Testis (tissue), 3 donors: ENCODE results near the gene MAP3K19. TPM values are rescaled to one million over a fixed set of nuclear protein-coding genes. Genes with fewer than 3 reads are reported as not detected.
"Not testable (repeated sequence)": the region's sequence is repeated elsewhere in the genome, so short reads cannot be mapped to it uniquely, and the experiment has no call there.

ENCODE experiments used
- DNase-seq: peaks from one replicate; pipeline ENCODE4 v3.0.0-alpha.2; 2019
- H3K27ac ChIP-seq, 2 donors: fragments of 200-600 bp; sonication (generic); one replicate each; pipeline ENCODE4 v1.5.1; 2019
- H3K27me3 ChIP-seq: fragments of 200-600 bp; sonication (generic); one replicate; pipeline ENCODE4 v1.5.1; 2019
- H3K36me3 ChIP-seq: fragments of 200-600 bp; sonication (generic); one replicate; pipeline ENCODE4 v1.5.1; 2017; ENCODE audit warnings: low read depth; ENCODE audit errors: missing control alignments
- H3K4me1 ChIP-seq: fragments of 200-600 bp; sonication (generic); one replicate; pipeline ENCODE4 v1.5.1; 2019
- H3K4me3 ChIP-seq, 2 donors: fragments of 200-600 bp; sonication (generic); one replicate each; pipeline ENCODE4 v1.5.1; 2017 to 2019
- H3K9me3 ChIP-seq: fragments of 200-600 bp; sonication (generic); one replicate; pipeline ENCODE4 v1.5.1; 2017
- POLR2A ChIP-seq: fragments of 450-650 bp; IDR thresholded peaks from one replicate; pipeline ENCODE4 v1.6.1; 2017; ENCODE audit warnings: antibody characterized with exemption, mild to moderate bottlenecking, moderate library complexity
- WGBS, 2 donors: methylation state at CpG; one replicate each; pipeline ENCODE4 v1.1.5; 2018; 5-methylcytosine and 5-hydroxymethylcytosine counted together
- intact Hi-C: fragments of 100-400 bp; cut with DNase I; formaldehyde crosslinking; loops from one replicate; pipeline ENCODE4 v1.15.1; 2023; ENCODE audit warnings: low total_unique reads
- polyA plus RNA-seq: library from polyadenylated mRNA; stranded (reverse); fragments of 350-450 nt; fragmentation: Illumina TruSeq; extraction: RNeasy Lipid Tissue Mini Kit (QIAGEN cat#74804); gene quantifications from one replicate; pipeline ENCODE4 v1.2.3, GENCODE V29; 2014; ENCODE audit warnings: low read depth, low replicate concordance; ENCODE audit not compliant: insufficient read depth
- total RNA-seq, 2 donors: library from RNA; depleted of rRNA; stranded (reverse); fragments of >200 nt; gene quantifications; one replicate each; pipeline ENCODE4 v1.2.3, GENCODE V29; 2016
- TF ChIP-seq, protein P1 (sequence below), 3 experiments: fragments of 450-650 bp in 2 of 3; fragments of 200-600 bp in 1 of 3; sonication (generic) in 1 of 3; IDR thresholded peaks; one replicate each; pipeline ENCODE4 v1.5.1; 2016 to 2019; ENCODE audit warnings: antibody characterized with exemption in 3 of 3, mild to moderate bottlenecking in 2 of 3, moderate library complexity in 1 of 3

Gene MAP3K19
- total and polyA plus RNA-seq, 3 donors from 2014 or later = 6.8 to 15.1 (median 9.8) TPM

DNA sequence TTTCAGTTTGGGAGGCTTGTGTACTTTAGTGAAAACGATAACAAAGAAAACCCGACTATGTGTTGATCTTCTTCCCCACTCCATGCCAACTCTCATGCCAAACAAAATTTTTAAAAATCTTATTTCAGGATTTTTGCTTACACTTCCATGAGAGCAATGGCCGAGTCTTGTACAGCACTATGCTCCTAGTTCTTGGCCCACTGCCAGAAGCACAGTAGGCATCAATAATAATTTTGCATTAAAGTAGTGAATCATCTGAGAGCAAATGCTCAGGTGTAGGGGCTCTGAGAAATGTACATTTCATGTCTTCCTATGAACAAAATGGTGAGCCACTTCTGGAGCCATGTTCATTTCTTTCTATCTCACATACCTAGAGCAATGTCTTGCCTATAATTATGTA is 62.2 kb downstream of the MAP3K19 start:
- WGBS, 2 donors = 94 to 98% methylated on average over 3 of the region's 3 CpGs

DNA sequence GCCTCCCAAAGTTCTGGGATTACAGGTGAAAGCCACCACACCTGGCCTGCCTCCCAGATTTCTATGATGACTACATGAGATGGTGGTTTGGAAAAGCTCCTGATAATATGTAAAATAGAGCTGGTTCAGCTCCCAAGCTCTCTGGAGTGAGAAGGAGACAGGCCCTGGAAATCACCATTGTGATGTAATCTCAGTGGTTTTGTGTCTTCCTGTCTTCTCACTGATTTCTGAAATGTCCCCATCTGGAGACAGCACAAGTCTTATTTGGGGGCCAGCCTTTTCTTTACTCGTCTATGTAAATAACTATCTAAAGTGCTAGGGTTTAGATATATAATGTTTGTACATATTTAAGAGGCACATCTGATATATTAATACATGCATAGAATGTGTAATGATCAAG is 64.6 kb downstream of the MAP3K19 start:
- Histone ChIP-seq H3K4me1 (no peaks in the 10 kb centered on the region), H3K4me3 (no peak overlapping the region), H3K36me3 (no peaks in the 10 kb centered on the region), H3K27ac (no peak overlapping the region), H3K9me3 (no peaks in the 10 kb centered on the region), H3K27me3 (no peaks in the 10 kb centered on the region)
- TF ChIP-seq, protein P1, sequence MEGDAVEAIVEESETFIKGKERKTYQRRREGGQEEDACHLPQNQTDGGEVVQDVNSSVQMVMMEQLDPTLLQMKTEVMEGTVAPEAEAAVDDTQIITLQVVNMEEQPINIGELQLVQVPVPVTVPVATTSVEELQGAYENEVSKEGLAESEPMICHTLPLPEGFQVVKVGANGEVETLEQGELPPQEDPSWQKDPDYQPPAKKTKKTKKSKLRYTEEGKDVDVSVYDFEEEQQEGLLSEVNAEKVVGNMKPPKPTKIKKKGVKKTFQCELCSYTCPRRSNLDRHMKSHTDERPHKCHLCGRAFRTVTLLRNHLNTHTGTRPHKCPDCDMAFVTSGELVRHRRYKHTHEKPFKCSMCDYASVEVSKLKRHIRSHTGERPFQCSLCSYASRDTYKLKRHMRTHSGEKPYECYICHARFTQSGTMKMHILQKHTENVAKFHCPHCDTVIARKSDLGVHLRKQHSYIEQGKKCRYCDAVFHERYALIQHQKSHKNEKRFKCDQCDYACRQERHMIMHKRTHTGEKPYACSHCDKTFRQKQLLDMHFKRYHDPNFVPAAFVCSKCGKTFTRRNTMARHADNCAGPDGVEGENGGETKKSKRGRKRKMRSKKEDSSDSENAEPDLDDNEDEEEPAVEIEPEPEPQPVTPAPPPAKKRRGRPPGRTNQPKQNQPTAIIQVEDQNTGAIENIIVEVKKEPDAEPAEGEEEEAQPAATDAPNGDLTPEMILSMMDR (IDR thresholded peaks at IDR 0.05) = no peak
- no peak for TF ChIP-seq POLR2A
- no peak for DNase-seq
- intact Hi-C loops = no loop called here
- 84 to 90% methylated on average over 1 of the region's 1 CpG for WGBS, 2 donors

More for the DNA sequence above, 62.2 kb downstream of the MAP3K19 start:
- Histone ChIP-seq H3K27ac (no peak overlapping the region), H3K4me3 (no peak overlapping the region), H3K4me1 (no peaks in the 10 kb centered on the region), H3K36me3 (no peaks in the 10 kb centered on the region), H3K9me3 (no peaks in the 10 kb centered on the region), H3K27me3 (no peaks in the 10 kb centered on the region)
- no peak for TF ChIP-seq POLR2A
- TF ChIP-seq, protein P1 (IDR thresholded peaks at IDR 0.05) = no peak
- intact Hi-C loops = no loop called here
- no peak for DNase-seq

DNA sequence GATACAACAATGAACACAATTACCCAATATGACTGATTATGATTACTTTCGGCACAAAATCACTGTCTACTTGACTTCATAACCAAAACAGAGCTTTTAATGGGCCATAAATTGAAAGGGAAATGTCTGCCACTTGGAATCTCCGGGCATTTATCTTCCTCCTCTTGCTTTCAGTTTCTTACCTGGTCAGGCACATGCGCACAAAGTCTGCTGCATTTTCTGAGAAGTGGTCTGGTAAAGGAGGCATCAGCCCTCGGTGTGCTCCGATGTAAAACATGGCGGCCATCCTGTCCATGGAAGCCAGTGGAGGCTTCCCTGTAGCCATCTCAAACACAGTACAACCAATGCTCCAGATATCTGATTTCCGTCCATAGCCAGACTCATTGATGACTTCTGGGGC is 66.6 kb downstream of the MAP3K19 start:
- Histone ChIP-seq H3K27ac (no peak overlapping the region), H3K9me3 (no peaks in the 10 kb centered on the region), H3K4me1 (no peaks in the 10 kb centered on the region), H3K36me3 (no peaks in the 10 kb centered on the region), H3K4me3 (no peak overlapping the region), H3K27me3 (no peaks in the 10 kb centered on the region)
- no peak for DNase-seq
- WGBS, 2 donors = 88 to 92% methylated on average over 7 of the region's 7 CpGs
- intact Hi-C loops = no loop called here
- TF ChIP-seq POLR2A = no peak
- TF ChIP-seq, protein P1 (IDR thresholded peaks at IDR 0.05) = no peak

DNA sequence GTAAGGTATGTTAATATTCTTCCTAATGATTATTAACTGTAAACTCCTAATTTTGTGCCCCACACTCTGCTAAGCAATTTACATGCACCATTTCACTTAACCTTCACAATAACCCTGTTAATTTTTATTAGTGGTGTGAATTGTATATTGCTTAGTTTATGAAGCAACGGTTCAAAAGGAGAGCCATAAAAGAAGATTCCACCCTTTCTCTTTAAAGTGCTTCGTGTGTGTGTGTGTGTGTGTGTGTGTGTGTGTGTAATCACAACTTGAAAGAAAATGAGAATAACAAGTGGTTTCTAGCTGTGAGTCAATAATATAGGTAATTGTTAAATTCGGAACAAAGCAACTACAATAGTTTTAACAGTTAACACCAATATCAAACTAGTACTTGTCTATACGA is 68.0 kb downstream of the MAP3K19 start:
- no peak overlapping the region for H3K4me3 ChIP-seq
- TF ChIP-seq, protein P1 (IDR thresholded peaks at IDR 0.05) = no peak
- TF ChIP-seq POLR2A = no peak
- no peak overlapping the region for H3K27ac ChIP-seq
- WGBS, 2 donors = 62 to 63% methylated on average over 4 of the region's 4 CpGs
- H3K27me3 ChIP-seq = no peaks in the 10 kb centered on the region
- H3K4me1 ChIP-seq = no peaks in the 10 kb centered on the region
- intact Hi-C loops = no loop called here
- no peaks in the 10 kb centered on the region for H3K36me3 ChIP-seq
- H3K9me3 ChIP-seq = no peaks in the 10 kb centered on the region
- DNase-seq = no peak

DNA sequence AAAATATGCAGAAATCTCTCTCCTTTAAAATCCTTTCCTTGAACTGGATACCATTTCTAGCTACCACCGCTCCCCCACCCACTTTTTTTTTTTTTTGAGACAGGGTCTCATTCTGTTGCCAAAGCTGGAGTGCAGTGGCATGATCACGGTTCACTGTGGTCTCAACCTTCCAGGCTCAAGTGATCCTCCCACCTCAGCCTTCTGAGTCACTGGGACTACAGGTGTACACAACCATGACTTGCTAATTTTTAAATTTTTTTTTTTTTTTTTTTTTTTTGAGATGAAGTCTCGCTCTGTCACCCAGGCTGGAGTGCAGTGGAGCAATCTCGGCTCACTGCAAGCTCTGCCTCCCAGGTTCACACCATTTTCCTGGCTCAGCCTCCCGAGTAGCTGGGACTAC is 70.1 kb downstream of the MAP3K19 start:
- H3K4me3 ChIP-seq, H3K9me3 ChIP-seq, H3K27me3 ChIP-seq, intact Hi-C loops, H3K27ac ChIP-seq, H3K36me3 ChIP-seq, H3K4me1 ChIP-seq, DNase-seq: not testable (repeated sequence)
- WGBS, 2 donors = 86% methylated on average over 5 of the region's 5 CpGs
